Measurements from ENCODE around the gene CTSA.
A peak's percentile ranks its signal among the peaks of the same experiment; 100 is the strongest.

DNA sequence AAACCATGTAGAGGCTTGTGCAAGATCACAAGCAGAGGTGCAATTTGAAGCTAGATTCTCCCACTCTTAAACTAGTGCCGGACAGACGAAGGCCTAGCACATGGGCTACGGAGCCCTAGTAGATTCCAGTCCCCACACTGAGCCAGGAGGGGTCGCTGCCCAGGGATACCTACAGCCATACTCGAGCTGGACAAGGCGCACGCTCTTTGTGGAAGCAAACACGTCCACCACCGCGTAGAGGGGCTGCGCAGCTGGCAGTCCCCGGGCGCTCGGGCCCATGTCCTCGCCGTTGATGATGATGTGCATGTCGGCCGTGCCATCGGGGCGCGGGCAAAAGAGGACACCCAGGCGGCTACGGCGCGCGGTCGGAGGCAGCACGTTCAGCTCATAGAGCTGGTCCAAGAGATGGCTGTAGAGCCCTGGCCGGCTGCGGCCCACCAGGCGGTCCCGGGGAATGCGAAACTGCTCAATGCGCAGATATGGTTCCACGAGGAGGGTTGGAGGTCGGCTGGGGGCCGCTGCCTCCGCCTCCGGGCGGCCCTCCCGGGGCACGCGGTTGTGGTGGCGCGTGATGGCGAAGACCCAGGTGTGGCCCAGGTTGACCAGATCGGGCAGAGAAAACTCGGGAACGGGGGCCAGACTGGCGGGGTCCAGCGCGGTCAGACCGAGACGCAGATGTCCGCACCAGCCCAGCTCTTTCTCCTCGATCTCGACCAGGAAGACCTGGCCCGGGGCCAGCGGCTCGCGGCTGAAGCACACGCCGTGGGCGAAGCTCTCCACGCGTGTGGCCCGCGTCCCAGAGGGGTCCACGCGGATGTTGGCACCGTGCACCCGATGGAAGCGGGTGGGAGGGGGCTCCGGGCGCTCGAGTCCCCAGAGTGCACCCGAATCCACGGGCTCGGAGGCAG lies 804 bp upstream of the CTSA start:
- TF ChIP-seq, protein P1, sequence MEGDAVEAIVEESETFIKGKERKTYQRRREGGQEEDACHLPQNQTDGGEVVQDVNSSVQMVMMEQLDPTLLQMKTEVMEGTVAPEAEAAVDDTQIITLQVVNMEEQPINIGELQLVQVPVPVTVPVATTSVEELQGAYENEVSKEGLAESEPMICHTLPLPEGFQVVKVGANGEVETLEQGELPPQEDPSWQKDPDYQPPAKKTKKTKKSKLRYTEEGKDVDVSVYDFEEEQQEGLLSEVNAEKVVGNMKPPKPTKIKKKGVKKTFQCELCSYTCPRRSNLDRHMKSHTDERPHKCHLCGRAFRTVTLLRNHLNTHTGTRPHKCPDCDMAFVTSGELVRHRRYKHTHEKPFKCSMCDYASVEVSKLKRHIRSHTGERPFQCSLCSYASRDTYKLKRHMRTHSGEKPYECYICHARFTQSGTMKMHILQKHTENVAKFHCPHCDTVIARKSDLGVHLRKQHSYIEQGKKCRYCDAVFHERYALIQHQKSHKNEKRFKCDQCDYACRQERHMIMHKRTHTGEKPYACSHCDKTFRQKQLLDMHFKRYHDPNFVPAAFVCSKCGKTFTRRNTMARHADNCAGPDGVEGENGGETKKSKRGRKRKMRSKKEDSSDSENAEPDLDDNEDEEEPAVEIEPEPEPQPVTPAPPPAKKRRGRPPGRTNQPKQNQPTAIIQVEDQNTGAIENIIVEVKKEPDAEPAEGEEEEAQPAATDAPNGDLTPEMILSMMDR (IDR thresholded peaks at IDR 0.05; ENCODE audit: poor library complexity): peak; percentile 76
- TF ChIP-seq EZH2 (IDR thresholded peaks at IDR 0.05; ENCODE audit: borderline replicate concordance): no peak

Measured in hepatocyte (in vitro differentiated cells).